ENCODE measurements around the gene CDK14. TPM values are rescaled to one million over a fixed set of nuclear protein-coding genes. Genes with fewer than 3 reads are reported as not detected.

The CDK14 gene
- total and polyA plus RNA-seq, 8 donors = 0.58 to 43.9 (median 12.2) TPM

DNA sequence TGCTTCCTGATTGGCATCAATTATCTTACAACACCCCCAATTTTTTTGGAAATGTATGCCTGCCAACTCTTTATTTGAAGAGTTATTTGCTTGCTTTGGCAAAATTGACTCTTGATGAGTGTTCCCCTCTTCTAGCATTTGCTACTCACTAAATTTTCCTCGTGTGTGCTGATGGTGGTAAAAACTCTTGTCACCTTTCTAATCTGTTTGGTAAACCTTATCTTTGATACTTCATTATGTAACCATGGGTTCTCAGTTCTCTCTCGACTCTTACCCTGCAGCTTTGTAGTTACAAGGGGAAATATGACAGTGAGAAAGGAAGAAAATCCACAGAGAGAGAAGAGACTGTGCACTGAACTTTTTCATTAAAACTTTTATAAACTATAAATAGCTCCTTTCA, 102.5 kb downstream of the CDK14 start:
- Histone ChIP-seq H3K4me3 (no peak overlapping the region), H3K27ac (no peak overlapping the region), H3K36me3 (no peaks in the 10 kb centered on the region), H3K9me3 (no peaks in the 10 kb centered on the region), H3K27me3 (no peaks in the 10 kb centered on the region), H3K4me1 (peaks cover 5 to 35% (median 21%) of the 10 kb centered on the region in 4 donors)
- 18 to 28% (median 23%) methylated on average over 2 of the region's 2 CpGs for WGBS, 5 donors
- no peak for DNase-seq
- TF ChIP-seq, protein P1, sequence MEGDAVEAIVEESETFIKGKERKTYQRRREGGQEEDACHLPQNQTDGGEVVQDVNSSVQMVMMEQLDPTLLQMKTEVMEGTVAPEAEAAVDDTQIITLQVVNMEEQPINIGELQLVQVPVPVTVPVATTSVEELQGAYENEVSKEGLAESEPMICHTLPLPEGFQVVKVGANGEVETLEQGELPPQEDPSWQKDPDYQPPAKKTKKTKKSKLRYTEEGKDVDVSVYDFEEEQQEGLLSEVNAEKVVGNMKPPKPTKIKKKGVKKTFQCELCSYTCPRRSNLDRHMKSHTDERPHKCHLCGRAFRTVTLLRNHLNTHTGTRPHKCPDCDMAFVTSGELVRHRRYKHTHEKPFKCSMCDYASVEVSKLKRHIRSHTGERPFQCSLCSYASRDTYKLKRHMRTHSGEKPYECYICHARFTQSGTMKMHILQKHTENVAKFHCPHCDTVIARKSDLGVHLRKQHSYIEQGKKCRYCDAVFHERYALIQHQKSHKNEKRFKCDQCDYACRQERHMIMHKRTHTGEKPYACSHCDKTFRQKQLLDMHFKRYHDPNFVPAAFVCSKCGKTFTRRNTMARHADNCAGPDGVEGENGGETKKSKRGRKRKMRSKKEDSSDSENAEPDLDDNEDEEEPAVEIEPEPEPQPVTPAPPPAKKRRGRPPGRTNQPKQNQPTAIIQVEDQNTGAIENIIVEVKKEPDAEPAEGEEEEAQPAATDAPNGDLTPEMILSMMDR (IDR thresholded peaks at IDR 0.05) = no peak
- no peak for TF ChIP-seq POLR2A (IDR thresholded peaks at IDR 0.05)
- no peak for TF ChIP-seq POLR2AphosphoS5 (IDR thresholded peaks at IDR 0.05)
- TF ChIP-seq EP300 (IDR thresholded peaks at IDR 0.05) = no peak
- intact Hi-C loops (cut with DNase I; ENCODE audit: low total_unique reads) = no loop called here

DNA sequence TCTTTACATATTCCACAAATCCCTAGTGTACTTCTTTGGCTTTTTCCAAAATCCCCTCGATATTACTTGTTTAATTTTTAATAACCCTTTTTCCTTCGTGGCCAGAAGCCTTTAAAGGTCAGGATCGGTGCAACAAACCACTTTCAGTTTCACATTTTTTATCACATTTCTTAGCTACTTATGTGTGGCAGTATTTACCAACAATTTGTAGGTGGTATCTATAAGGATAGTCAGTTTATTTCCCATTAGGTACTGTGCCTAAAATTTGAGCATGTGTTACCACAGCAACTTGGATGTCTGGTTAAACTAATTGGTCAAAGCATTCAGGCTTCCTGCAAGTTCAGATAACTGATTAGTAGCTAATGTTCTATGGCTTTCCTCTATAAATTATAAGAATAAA, 104.9 kb downstream of the CDK14 start:
- peak overlapping the region in 3 of 5 donors; percentile 5 to 57 (median 24) for H3K27ac ChIP-seq
- peak overlapping the region; percentile 2 to 31 (median 25) for H3K4me3 ChIP-seq
- peaks cover 13 to 41% (median 27%) of the 10 kb centered on the region in 4 donors for H3K4me1 ChIP-seq
- WGBS, 5 donors = 5 to 23% (median 10%) methylated on average over 3 of the region's 3 CpGs
- DNase-seq = no peak
- no peaks in the 10 kb centered on the region for H3K36me3 ChIP-seq
- no peaks in the 10 kb centered on the region for H3K27me3 ChIP-seq
- intact Hi-C loops (cut with DNase I; ENCODE audit: low total_unique reads) = no loop called here
- no peaks in the 10 kb centered on the region for H3K9me3 ChIP-seq
- no peak for TF ChIP-seq EP300 (IDR thresholded peaks at IDR 0.05)
- TF ChIP-seq POLR2A (IDR thresholded peaks at IDR 0.05) = no peak

DNA sequence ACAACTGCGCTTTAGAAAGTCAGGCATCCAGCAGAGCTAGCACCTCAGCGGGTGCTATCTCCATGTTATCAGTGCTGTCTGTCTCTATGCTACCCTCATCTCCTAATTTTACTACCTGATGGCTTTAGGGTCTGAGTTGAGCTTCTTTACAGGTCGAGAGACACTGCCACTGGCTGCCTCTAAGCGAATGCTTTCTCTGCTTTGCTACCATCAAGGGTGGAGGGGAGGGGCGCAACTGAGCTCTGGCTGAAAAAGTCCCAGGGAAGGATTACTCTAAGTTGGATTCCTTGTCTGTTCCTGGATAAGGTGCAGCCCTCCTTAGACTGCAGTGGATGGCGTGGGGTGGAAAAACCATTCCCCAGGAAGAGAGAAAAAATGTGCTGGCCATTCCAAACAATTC, 105.7 kb downstream of the CDK14 start:
- Histone ChIP-seq H3K4me1 (peaks cover 20 to 48% (median 33%) of the 10 kb centered on the region in 4 donors), H3K27me3 (no peaks in the 10 kb centered on the region), H3K4me3 (no peak overlapping the region), H3K36me3 (no peaks in the 10 kb centered on the region), H3K27ac (peak overlapping the region in 2 of 5 donors; percentile 5 to 48), H3K9me3 (no peaks in the 10 kb centered on the region)
- intact Hi-C loops (cut with DNase I; ENCODE audit: low total_unique reads) = no loop called here
- no peak for TF ChIP-seq EP300 (IDR thresholded peaks at IDR 0.05)
- TF ChIP-seq POLR2AphosphoS5 (IDR thresholded peaks at IDR 0.05) = no peak
- 67 to 79% (median 74%) methylated on average over 6 of the region's 6 CpGs for WGBS, 5 donors
- no peak for DNase-seq

DNA sequence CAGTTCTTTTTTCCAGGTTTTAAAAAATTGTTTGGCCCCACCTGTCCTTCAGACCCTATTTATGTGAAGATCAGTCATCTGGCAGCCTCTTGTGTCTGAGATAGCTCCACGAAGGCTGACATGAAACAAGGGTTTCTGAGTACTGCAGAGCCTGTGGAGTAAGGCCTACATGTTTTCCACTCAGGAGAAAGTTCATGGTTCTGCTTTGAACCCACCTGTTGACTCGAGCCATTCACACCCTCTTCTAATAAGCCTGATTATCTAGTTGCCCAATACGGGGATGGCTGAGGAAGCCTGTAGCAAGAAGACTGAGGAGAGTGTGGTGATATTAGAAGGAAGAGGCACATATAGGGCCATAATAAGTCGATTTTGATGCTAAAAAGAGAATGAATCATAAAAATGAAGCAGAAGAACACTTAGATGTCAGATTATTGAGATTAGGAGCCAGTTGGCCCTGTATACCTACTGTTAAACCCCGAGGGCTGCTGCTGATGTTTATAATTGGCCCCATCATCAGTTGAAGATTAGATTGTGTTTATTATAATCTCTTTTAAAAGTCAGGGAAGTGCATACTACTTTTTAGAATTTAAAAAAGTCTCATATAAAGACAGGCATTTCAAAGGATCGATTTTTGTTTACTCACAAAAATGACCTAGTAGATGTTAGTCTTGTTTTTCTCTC, 109.4 kb downstream of the CDK14 start:
- H3K9me3 ChIP-seq = no peaks in the 10 kb centered on the region
- 43 to 57% (median 53%) methylated on average over 6 of the region's 6 CpGs for WGBS, 5 donors
- peaks cover 23 to 53% (median 39%) of the 10 kb centered on the region in 4 donors for H3K4me1 ChIP-seq
- H3K36me3 ChIP-seq = no peaks in the 10 kb centered on the region
- H3K27me3 ChIP-seq = no peaks in the 10 kb centered on the region
- H3K4me3 ChIP-seq = no peak overlapping the region
- intact Hi-C loops (cut with DNase I; ENCODE audit: low total_unique reads) = no loop called here
- DNase-seq = peak in 1 of 2 donors; percentile 37
- TF ChIP-seq, protein P1 (IDR thresholded peaks at IDR 0.05) = no peak
- TF ChIP-seq EP300 (IDR thresholded peaks at IDR 0.05) (no peak), POLR2AphosphoS5 (IDR thresholded peaks at IDR 0.05) (no peak), POLR2A (IDR thresholded peaks at IDR 0.05) (no peak)
- H3K27ac ChIP-seq = no peak overlapping the region

DNA sequence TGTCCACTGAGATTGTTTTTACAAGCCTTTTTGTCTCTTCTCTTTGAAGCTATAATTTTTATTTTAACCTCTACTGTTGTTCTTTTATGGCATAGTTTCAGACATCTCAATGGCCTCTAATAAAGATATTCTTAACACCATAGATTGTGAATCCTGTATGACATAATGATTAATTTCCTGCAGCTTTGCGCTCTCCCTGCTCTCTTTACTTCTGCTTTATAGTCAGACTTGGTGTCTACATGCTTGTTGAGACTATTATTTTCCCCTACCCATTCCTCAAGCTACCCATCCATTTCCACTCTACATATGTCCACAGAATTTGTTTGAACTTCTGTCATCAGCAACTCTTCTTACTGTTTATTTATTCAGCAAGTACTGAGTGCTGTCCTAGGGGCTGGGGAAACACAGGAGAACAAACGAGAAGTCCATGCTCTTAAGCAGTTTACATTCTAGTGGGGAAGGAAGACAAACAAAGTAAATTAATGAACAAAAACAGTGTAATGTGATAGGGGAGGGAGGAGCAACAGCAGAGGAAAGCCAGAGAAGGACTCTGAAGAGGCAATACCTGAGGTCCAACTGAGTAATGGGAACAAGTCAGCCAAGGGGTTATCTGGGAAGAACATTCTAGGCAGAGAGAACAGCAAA, 110.1 kb downstream of the CDK14 start:
- WGBS, 5 donors = 42 to 56% (median 52%) methylated on average over 2 of the region's 2 CpGs
- Histone ChIP-seq H3K27ac (peak overlapping the region in 2 of 5 donors; percentile 19 to 50), H3K9me3 (no peaks in the 10 kb centered on the region), H3K27me3 (no peaks in the 10 kb centered on the region), H3K36me3 (no peaks in the 10 kb centered on the region), H3K4me1 (peaks cover 23 to 56% (median 41%) of the 10 kb centered on the region in 4 donors), H3K4me3 (no peak overlapping the region)
- no peak for DNase-seq
- intact Hi-C loops (cut with DNase I; ENCODE audit: low total_unique reads) = no loop called here
- TF ChIP-seq, protein P1 (IDR thresholded peaks at IDR 0.05) = no peak
- TF ChIP-seq EP300 (IDR thresholded peaks at IDR 0.05) = no peak
- no peak for TF ChIP-seq POLR2AphosphoS5 (IDR thresholded peaks at IDR 0.05)
- TF ChIP-seq POLR2A (IDR thresholded peaks at IDR 0.05) = no peak

Data from stomach (tissue), 9 donors.